KMS-11 (cell line): Measurements from ENCODE around the gene CEACAM5.
A peak's percentile ranks its signal among the peaks of the same experiment; 100 is the strongest.
"Not testable (repeated sequence)": the region's sequence is repeated elsewhere in the genome, so short reads cannot be mapped to it uniquely, and the experiment has no call there.

Experiments used
- H2AFZ ChIP-seq: fragments of 200-600 bp; sonication (generic); 2 replicates; pipeline ENCODE4 v1.6.1; 2016; ENCODE audit warnings: antibody characterized with exemption, mixed run types, low read depth
- H3K27ac ChIP-seq: fragments of 200-600 bp; sonication (generic); 2 replicates; pipeline ENCODE4 v1.6.1; 2016; ENCODE audit warnings: mild to moderate bottlenecking, mixed run types
- H3K27me3 ChIP-seq: fragments of 200-600 bp; sonication (generic); 2 replicates; pipeline ENCODE4 v1.6.1; 2017; ENCODE audit warnings: mild to moderate bottlenecking, low read depth, mixed run types, moderate library complexity; ENCODE audit not compliant: insufficient read depth
- H3K36me3 ChIP-seq: fragments of 200-600 bp; sonication (generic); 2 replicates; pipeline ENCODE4 v1.6.1; 2017; ENCODE audit warnings: mild to moderate bottlenecking, mixed run types; ENCODE audit not compliant: insufficient read depth
- H3K4me1 ChIP-seq: fragments of 200-600 bp; sonication (generic); 2 replicates; pipeline ENCODE4 v1.6.1; 2016; ENCODE audit warnings: mild to moderate bottlenecking, low read depth, mixed run types; ENCODE audit not compliant: poor library complexity, severe bottlenecking
- H3K4me2 ChIP-seq: fragments of 200-600 bp; sonication (generic); 2 replicates; pipeline ENCODE4 v1.7.0; 2016; ENCODE audit warnings: mild to moderate bottlenecking, mixed run types
- H3K4me3 ChIP-seq: fragments of 200-600 bp; sonication (generic); IDR thresholded peaks from 2 replicates; pipeline ENCODE4 v1.6.1; 2017; ENCODE audit warnings: low read depth, low read length, mixed read lengths; ENCODE audit not compliant: insufficient read depth
- H3K79me2 ChIP-seq: fragments of 200-600 bp; sonication (generic); 2 replicates; pipeline ENCODE4 v1.6.1; 2016; ENCODE audit warnings: low read depth, mixed run types; ENCODE audit not compliant: insufficient read depth
- H3K9ac ChIP-seq: fragments of 200-600 bp; sonication (generic); 2 replicates; pipeline ENCODE4 v1.6.1; 2016; ENCODE audit warnings: mild to moderate bottlenecking, mixed run types
- H4K20me1 ChIP-seq: fragments of 200-600 bp; sonication (generic); 2 replicates; pipeline ENCODE4 v1.6.1; 2016; ENCODE audit warnings: mild to moderate bottlenecking, mixed run types; ENCODE audit not compliant: insufficient read depth
- CTCF ChIP-seq: fragments of 200-600 bp; sonication (generic); conservative IDR thresholded peaks from 2 replicates; pipeline ENCODE4 v1.6.1; 2017; ENCODE audit warnings: low read depth, mild to moderate bottlenecking, antibody characterized with exemption, low read length, moderate library complexity, mixed read lengths

The CEACAM5 gene

DNA sequence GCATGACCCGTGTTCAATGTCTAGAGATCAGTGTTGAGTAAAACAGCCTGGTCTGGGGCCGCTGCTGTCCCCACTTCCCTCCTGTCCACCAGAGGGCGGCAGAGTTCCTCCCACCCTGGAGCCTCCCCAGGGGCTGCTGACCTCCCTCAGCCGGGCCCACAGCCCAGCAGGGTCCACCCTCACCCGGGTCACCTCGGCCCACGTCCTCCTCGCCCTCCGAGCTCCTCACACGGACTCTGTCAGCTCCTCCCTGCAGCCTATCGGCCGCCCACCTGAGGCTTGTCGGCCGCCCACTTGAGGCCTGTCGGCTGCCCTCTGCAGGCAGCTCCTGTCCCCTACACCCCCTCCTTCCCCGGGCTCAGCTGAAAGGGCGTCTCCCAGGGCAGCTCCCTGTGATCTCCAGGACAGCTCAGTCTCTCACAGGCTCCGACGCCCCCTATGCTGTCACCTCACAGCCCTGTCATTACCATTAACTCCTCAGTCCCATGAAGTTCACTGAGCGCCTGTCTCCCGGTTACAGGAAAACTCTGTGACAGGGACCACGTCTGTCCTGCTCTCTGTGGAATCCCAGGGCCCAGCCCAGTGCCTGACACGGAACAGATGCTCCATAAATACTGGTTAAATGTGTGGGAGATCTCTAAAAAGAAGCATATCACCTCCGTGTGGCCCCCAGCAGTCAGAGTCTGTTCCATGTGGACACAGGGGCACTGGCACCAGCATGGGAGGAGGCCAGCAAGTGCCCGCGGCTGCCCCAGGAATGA is 1.5 kb upstream of the CEACAM5 start:
- H3K9ac ChIP-seq: no peak overlapping the region
- no peak overlapping the region for H3K4me3 ChIP-seq
- H3K4me1 ChIP-seq: no peaks in the 10 kb centered on the region
- H3K27me3 ChIP-seq: peaks cover 59% of the 10 kb centered on the region
- peak overlapping the region; percentile 55; the same call in 1 of the 2 replicates for H2AFZ ChIP-seq
- peak; percentile 99 for TF ChIP-seq CTCF
- no peaks in the 10 kb centered on the region for H3K79me2 ChIP-seq
- H3K36me3 ChIP-seq: no peaks in the 10 kb centered on the region
- peak overlapping the region; percentile 27; the same call in 1 of the 2 replicates for H3K4me2 ChIP-seq
- no peaks in the 10 kb centered on the region for H4K20me1 ChIP-seq
- H3K27ac ChIP-seq: no peak overlapping the region

- Histone ChIP-seq H3K27ac (no peak overlapping the region), H3K4me2 (no peak overlapping the region), H3K27me3 (peaks cover 61% of the 10 kb centered on the region), H4K20me1 (no peaks in the 10 kb centered on the region), H2AFZ (no peak overlapping the region), H3K4me3 (no peak overlapping the region), H3K4me1 (no peaks in the 10 kb centered on the region), H3K79me2 (no peaks in the 10 kb centered on the region), H3K36me3 (no peaks in the 10 kb centered on the region), H3K9ac (no peak overlapping the region)
- TF ChIP-seq CTCF: no peak
Observed at GRCh38 chr19:41707502-41707812, 969 bp upstream of the CEACAM5 start.

- Histone ChIP-seq H3K27ac (no peak overlapping the region), H3K36me3 (no peaks in the 10 kb centered on the region), H3K4me3 (no peak overlapping the region), H3K4me1 (no peaks in the 10 kb centered on the region), H3K27me3 (peaks cover 63% of the 10 kb centered on the region), H4K20me1 (no peaks in the 10 kb centered on the region), H3K79me2 (no peaks in the 10 kb centered on the region), H3K9ac (no peak overlapping the region), H3K4me2 (no peak overlapping the region), H2AFZ (no peak overlapping the region)
- no peak for TF ChIP-seq CTCF
Observed at GRCh38 chr19:41707871-41708371, 505 bp upstream of the CEACAM5 start.

DNA sequence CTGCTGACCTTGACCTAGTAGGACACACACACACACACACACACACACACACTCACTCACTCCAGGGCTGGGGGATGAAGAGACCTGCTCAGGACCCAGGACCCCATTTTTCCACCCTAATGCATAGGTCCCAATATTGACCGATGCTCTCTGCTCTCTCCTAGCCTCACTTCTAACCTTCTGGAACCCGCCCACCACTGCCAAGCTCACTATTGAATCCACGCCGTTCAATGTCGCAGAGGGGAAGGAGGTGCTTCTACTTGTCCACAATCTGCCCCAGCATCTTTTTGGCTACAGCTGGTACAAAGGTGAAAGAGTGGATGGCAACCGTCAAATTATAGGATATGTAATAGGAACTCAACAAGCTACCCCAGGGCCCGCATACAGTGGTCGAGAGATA is 1.1 kb downstream of the CEACAM5 start:
- H3K4me2 ChIP-seq, H3K27ac ChIP-seq, H3K4me3 ChIP-seq, H3K4me1 ChIP-seq, H3K36me3 ChIP-seq, H4K20me1 ChIP-seq, H2AFZ ChIP-seq, H3K9ac ChIP-seq, H3K79me2 ChIP-seq: not testable (repeated sequence)
- peaks cover 62% of the 10 kb centered on the region for H3K27me3 ChIP-seq

GRCh38 chr19:41709951-41710645 is 1.7 kb downstream of the CEACAM5 start:
- Histone ChIP-seq H3K27ac (no peak overlapping the region), H3K4me1 (no peaks in the 10 kb centered on the region), H3K79me2 (no peaks in the 10 kb centered on the region), H3K4me3 (no peak overlapping the region), H2AFZ (no peak overlapping the region), H3K36me3 (no peaks in the 10 kb centered on the region), H3K27me3 (peaks cover 61% of the 10 kb centered on the region), H3K9ac (no peak overlapping the region), H4K20me1 (no peaks in the 10 kb centered on the region), H3K4me2 (no peak overlapping the region)
- no peak for TF ChIP-seq CTCF
